ENCODE measurements around the gene BLOC1S1.

The BLOC1S1 gene

DNA sequence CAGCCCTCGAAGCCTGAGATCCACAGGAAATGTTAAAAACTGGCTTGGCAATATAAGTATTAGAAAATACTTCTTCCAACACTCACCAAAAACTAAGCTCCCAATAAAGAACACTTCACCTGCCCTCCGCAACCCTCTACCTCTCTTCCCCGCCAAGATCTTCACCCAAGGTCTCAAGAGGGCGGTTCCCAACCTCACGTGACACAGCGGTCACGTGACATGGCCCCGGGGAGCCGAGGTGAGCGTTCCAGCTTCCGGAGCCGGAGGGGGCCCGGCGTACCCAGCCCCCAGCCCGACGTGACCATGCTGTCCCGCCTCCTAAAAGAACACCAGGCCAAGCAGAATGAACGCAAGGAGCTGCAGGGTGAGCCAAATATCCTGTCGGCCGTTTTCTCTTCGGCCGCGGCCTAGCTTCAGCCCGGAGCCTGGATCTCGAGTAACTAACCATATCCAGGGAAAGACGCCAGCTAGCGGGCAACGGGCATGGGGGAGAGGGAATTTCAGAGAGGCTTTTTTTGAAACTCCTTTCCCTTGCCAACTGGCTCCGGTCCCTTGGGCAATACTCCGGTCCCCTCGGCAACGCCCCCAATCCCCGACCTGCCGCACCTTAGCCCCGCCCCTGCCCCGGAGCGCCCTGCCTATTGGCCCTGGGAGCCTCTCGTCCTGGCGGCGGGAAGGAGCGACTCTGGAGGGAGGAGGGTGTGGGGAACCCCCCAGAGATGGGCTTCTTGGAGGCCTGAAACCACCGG is at the start of gene BLOC1S1:
TSS of gene BLOC1S1 (plus strand) at position 214 of the 749 bp plus-strand sequence. CDS start at position 220, 6 bp downstream.
- DNase-seq: peak; percentile 87

DNA sequence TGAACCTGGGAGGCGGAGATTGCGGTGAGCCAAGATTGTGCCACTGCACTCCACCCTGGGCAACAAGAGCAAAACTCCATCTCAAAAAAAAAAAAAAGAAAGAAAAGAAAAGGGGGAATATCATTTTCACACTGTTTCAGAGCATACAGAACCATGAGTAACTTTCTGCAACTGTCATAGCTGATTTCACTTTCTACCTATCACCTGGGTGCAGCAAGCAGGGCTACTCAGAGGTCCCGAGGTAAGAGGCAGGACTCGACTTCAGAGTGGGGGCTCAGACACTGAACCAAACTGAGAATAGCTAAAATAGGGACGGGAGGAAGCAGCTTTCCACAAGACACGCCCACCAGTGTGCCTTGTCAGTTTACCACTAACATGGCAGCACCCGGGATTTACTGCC is 49.3 kb upstream of the BLOC1S1 start:
- no peak for DNase-seq

DNA sequence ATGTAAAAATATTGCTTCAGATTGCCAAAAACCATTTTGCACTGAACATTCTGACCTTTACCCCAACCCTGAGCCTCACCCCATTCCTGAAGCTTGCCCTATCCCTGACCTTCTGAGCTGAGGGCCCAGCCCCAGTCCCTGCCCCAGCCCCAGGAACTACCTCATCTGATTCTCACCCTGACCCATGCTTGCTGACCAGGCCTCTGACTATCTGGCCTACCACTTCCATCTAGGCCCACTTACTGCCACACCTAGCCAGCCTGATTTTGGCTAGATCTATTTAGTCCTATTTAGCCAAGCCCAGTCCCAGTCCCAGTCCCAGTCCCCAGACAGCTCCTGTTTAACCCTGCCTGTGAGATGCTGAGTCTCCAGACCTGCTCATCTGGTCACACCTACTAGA is 45.6 kb upstream of the BLOC1S1 start:
- DNase-seq: no peak

DNA sequence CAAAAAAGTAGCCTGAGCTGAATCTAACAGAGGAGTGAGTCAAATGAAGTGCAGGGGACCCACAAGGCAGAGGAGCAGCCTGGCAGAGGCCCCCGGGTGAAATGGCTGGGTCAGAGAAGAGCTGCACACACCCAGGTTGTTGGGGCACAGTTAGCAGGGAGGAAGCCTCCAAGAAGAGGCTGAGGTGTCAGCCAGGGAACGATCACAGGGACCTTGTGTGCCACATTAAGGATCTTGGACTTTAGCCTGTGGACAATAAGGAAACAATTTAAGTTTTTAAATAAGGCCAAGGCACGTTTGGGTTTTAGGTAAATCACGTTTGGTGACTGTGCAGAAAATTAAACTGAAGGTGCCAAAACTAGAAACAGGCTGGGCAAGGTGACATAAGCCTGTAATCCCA is 44.1 kb upstream of the BLOC1S1 start:
- no peak for DNase-seq

DNA sequence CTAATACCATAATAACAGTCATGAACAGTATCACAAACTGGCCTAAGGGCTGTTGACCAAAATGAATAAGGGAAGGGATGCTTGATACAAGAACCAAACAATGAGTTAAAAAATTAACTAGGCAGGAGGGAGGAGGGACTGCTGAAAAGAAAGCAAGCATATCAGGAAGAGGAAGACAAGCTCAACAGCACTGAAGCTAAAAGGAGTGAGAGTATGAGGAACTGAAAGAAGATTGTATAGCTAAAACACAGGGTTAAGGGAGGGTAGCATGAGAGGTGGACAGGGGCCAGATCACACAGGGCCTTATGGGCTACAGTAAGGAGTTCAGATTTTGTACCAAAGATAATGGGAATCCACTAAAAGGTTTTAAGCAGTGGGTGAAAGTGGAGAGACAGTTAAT is 42.2 kb upstream of the BLOC1S1 start:
- DNase-seq: no peak

DNA sequence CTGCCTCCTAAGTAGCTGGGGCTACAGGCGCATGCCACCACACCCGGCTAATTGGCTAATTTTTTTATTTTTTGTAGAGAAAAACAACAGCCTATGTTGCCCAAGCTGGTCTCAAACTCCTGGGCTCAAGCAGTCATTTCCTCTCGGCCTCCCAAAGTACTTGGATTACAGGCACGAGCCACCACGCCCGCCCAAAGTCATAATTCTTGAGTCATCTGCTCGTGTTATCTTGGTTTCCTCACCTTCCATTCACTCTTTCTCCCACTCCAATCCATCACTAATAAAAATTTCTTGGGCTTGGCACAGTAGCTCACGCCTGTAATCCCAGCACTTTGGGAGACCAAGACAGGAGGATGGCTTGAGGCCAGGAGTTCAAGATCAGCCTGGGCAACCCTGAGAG is 40.2 kb upstream of the BLOC1S1 start:
- DNase-seq: no peak

DNA sequence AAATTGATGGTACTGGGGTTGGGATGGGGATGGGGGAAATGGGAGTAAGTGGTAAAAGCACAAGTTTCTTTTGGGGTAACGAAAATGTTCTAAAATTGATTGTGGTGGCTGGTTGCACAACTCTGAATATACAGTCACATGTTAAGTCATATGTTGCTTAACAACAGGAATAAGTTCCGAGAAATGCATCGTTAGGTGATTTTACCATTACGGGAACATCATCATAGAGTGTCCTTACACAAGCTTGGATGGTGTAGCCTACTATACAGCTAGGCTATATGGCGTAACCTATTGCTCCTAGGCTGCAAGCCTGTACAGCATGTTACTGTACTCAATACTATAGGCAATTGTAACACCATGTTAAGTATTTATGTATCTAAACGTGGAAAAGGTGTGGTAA is 39.1 kb upstream of the BLOC1S1 start:
- DNase-seq: no peak

DNA sequence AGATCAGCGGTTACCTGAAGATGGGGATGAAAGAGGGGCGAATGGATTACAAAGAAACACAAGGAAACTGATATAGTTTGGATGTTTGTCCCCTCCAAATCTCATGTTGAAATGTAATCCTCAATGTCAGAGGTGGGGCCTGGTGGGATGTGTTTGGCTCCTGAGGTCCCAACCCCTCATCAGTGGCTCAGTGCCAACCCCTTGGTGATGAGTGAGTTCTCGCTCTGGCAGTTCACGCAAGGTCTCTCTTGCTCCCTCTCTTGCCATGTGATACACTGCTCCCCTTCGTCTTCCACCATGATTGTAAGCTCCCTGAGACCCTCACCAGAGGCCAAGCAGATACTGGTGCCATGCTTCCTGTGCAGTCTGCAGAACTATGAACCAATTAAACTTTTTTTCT is 36.2 kb upstream of the BLOC1S1 start:
- no peak for DNase-seq

DNA sequence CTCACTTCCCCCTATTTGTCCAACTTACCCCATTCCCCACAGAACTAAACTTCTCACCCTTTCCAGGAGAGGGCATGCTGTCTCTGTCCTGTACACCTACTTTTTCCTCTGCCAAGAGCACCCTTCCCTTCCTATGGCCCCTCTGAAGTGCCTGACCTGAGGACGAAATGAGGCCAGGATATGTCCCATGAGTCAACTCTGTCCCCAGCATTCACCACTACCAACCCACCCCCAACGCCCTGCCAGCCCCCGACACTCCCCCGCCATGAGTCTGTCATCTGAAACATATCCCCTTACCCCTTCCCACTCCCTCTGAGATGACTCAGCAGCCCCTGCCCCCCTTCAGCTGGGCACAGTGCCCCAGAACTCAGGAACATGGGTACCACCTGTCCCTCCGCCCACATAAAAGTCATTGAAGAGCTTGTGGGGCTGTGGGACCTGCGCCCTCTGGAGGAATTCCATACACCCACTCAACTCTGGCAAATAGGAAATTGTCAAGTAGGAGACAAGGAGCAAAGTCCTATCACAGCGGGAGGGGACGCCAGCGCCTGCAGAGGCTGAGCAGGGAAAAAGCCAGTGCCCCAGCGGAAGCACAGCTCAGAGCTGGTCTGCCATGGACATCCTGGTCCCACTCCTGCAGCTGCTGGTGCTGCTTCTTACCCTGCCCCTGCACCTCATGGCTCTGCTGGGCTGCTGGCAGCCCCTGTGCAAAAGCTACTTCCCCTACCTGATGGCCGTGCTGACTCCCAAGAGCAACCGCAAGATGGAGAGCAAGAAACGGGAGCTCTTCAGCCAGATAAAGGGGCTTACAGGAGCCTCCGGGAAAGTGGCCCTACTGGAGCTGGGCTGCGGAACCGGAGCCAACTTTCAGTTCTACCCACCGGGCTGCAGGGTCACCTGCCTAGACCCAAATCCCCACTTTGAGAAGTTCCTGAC is 34.4 kb upstream of the BLOC1S1 start:
- no peak for DNase-seq

DNA sequence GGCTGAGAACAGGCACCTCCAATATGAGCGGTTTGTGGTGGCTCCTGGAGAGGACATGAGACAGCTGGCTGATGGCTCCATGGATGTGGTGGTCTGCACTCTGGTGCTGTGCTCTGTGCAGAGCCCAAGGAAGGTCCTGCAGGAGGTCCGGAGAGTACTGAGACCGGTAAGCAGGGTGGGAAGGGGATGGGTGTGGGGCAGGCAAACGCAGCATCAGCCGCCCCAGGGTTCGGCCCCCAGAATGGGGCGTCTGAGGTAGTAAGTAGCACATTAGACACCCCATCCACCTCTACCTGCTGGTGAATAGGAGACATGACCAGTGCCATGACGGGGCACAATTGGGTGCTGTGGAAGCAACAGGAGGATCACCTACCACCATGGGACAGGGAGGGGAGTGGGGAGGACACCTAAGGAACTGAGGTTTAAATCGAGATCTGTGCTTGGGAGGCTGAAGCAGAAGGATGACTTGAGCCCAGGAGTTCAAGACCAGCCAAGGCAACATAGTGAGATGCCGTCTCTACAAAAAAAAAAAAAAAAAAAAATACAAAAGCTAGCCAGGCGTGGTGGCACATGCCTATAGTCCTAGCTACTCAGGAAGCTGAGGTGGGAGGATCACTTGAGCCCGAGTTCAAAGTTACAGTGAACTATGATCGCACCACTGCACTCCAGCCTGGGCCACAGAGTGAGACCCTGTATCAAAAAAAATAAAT is 33.6 kb upstream of the BLOC1S1 start:
- DNase-seq: no peak

DNA sequence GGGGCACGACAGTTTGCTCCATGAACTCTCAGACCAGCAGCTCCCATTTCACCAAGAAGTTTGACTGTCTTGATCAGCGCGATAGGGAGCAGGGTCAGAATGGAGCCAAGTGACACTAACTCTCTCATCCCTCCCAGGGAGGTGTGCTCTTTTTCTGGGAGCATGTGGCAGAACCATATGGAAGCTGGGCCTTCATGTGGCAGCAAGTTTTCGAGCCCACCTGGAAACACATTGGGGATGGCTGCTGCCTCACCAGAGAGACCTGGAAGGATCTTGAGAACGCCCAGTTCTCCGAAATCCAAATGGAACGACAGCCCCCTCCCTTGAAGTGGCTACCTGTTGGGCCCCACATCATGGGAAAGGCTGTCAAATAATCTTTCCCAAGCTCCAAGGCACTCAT is 32.2 kb upstream of the BLOC1S1 start:
- DNase-seq: no peak

DNA sequence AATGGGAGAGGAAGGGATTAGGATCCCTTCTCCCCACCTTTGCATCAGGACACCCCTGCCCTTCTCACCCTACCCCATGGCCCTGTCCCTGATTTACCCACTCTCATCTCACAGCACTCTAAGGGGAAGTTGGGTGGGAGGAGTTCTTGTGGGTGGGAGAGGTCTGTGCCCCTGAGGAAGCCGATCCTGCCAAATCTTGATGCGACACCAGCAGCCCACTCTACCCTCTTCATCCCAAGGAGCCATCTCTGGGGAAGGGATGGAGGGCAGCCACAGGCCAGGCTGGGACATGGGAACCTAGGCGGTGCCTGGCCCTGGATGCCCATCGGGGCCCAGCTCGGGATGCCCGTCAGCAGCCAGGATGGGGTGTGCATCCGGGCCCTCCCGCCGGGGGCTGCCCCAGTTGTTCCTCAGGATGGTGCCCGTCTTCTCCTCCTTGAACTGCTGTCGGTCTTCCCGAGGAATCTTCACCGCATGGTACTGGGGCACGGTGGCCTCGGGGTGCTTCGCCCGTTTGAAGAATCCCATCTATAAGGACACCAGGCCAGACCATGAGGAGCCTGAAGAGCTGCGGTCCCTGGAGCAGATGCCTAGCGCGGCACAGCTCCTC is 31.0 kb upstream of the BLOC1S1 start:
- no peak for DNase-seq

DNA sequence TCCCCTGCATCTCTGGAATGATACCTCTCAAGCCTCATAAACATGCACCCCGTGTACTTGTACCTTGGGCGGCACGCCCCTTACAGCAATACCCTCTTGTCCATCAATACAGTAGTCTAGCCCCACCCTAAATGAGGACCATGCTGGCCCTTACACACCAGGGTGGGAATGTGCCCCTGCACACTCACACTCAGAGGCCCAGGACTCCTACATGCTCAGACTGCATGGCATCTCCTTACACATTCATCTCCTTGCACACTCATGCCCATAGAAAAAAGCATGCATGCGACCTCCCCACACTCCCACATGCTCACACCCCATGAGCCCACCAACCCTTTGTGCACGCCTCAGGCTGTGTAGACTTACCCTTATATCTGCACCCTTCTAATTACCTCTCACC is 30.2 kb upstream of the BLOC1S1 start:
- DNase-seq: no peak

DNA sequence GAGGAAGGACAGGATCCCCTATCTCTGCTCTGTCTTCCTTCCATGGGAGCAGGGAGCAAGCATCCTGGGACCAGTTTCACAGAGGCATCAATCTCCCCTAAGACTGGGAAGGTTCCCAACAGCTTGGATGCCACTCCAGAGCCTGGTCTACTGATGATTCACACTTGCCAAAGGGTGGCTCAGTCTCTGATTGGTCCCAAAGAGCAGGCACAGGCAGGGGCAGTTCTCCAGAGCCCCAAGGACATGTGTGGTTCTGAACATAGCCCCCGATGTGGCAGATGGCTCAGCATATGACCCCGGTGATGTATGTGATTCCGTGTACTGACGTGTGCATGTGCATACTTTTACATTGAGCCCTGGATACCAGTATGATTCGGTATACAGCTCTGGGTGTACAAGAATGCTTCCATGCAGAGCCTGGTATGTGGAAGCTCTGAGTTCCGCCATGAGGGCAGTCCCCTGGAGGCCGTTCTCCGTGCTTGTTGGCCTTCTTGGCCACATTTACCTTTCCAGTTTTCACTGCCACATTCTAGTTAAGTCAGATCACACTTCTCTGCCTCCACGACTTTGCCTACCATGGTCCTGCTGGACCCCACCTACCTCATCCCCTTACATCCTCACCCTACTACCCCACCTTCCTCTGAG is 29.4 kb upstream of the BLOC1S1 start:
- no peak for DNase-seq

DNA sequence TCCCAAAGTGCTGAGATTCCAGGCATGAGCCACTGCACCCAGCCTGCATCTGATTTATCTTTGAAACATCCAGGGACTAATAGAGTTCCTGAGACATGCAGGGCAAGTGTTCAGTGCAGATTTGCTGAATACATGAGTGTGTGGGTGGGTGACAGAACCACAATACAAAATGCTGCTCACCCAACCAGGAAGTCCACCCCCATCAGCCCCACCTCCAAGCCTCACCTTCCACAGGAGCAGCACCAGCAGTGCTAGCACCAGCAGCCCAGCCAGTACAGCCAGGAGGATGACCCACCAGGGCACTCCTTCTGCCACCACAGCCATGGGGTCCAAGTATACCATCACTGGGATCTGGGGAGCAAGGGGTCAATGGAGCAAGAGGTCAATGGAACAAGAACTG is 28.1 kb upstream of the BLOC1S1 start:
- peak; percentile 14 for DNase-seq

DNA sequence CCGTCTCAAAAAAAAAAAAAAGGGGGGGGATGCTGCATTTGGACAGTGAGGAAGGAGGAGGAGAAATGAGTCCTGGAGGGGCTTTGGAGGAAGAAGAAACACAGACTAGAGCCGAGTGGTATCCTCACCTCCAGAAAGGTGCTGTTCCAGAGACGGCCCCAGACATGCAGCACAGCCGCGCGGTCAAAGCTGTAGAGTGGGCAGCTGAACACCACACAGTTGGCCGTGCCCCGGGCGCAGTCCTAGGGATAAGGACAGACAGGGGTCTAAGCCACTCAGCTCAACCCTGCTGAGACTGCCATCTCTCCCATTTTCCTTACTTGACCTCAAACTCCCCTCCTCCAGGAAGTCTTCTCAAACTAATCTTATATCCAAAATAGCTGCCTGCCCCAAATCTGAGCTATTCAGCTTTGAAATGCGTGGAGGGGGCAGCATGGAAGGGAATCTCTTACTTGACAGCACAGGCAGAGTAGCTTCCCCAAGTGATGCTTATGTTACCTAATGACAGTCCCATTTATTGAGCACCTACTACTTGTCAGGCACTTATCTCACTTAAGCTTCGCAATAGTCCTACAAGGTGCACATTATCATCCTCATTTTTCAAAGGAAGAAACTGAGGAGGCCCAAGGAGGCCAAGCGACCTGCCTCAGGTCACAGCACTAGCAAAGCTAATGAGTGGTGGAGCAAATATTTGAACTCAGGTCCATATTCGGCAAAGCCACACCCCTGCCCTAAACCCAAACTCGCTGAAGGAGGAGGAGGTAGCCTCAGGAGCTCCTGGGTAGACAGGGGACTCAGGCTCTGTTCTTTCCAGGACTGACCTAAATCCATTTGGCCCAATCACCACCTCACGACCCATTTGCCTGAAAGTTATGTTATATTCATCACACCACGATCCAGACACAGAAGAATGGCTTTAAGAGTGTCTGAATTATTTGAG is 26.9 kb upstream of the BLOC1S1 start:
- no peak for DNase-seq

DNA sequence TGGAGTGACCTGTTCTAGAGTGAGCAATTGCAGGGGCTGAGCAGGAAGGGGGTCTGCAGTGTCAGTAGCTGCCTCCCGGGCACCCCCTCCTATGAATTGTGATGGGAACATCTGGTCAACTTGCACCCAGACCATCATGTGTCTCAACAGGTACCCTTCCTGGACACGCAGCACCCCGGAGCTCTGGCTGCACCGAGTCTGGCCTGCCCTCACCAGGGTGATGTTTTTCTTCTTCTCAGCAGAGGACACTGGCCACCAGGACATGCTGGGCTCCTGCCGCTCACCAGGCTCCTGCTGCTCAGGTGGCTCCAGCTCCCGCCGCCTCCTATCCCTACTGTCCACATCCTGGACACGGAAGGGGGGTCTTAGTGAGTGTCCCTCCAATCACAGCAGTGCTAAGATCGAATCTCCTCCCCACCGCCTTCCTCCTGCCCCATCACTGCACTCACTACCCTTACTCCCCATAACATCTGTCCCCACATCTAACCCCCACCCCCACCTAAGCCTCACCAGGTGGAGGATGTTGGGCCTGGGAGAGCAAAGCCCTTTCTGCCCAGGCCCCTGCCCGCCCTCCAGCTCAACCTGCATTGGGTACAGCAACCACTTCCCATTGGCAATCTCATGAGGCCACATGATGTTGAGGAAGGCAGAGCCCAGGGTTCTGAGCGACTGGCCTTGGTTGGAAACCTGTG is 23.1 kb upstream of the BLOC1S1 start:
- no peak for DNase-seq

DNA sequence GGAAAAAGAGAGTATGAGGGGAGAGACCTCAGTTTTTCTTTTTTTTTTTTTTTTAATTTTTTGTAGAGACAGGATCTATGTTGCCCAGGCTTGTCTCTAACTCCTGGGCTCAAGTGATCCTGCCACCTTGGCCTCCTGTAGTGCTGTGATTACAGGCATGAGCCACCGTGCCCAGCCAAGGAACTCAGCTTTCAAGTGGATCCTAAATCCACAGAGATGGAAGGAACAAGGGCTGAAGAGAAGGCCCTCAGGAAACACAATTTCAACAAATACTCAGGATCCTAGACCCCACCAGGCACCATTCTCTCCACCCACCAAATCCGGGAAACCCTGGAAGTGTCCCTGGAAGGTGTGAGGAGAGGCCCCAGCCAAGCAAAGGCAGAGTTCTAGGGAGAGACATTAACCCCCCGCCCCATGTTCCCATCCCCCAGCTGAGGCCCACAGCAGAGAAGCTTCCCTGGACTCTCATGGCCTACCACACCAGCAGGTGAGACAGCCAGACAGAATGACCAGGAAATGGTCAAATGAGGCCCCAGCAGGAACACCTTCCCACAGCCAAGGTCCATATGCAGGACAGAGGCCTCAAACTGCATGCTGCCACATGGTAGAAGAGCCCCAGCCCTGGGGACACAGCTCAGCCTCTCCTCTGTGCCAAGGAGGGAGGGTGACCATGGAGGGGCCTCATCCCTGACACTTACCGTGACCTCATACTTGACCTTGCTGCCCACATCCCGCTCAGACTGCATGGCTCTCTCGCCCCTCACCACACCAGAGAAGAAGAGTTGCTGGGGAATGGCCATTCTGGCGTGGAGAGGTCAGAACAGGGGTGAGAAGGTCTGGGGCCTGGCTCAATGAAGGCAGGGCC is 22.3 kb upstream of the BLOC1S1 start:
- DNase-seq: no peak

DNA sequence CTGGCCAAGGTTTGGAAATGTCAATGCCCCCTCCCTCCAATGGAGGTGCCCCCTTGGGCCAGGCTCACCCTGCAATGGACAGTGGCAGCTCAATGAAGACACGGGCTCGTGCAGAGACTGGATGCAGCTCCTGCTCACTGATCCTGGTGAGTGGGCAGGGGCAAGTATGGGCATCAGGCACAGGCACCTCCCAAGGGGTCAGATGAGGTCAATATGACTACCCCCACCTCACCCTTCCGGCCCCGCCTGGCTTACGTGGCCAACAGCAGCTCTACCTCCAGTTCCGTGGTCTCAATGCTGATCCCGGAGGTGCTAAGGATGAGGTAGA is 21.7 kb upstream of the BLOC1S1 start:
- DNase-seq: no peak

DNA sequence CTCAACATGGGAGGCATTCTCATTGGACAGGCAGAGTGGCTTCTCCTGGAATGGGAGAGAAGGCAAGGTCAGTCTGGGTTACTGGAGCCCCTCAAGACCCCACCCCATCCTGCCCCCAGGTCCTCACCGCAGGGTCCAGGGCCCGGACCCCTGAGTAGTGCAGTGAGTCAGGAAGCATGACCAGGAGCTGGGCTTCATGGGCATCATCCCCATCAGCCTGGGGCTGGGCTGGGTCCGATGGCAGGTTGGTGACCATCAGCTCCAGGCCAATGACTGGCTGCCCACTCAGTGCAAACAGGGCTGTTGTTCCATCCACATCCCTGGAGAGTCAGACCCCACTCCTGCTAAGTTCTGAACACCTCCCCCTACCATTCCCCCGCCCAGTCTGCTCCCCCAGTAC is 21.2 kb upstream of the BLOC1S1 start:
- DNase-seq: no peak
